Uterine smooth muscle cell (primary cell): Measurements from ENCODE around the gene TMEM170A. TPM values are rescaled to one million over a fixed set of nuclear protein-coding genes. Genes with fewer than 3 reads are reported as not detected.

Experiments
- total RNA-seq: library from RNA; depleted of rRNA; stranded (reverse); fragments of >200 nt; gene quantifications from 2 replicates; pipeline ENCODE4 v1.2.3, GENCODE V29; 2014

The TMEM170A gene, protein sequence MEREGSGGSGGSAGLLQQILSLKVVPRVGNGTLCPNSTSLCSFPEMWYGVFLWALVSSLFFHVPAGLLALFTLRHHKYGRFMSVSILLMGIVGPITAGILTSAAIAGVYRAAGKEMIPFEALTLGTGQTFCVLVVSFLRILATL
- 17.9 and 30.9 TPM in 2 replicates for total RNA-seq

DNA sequence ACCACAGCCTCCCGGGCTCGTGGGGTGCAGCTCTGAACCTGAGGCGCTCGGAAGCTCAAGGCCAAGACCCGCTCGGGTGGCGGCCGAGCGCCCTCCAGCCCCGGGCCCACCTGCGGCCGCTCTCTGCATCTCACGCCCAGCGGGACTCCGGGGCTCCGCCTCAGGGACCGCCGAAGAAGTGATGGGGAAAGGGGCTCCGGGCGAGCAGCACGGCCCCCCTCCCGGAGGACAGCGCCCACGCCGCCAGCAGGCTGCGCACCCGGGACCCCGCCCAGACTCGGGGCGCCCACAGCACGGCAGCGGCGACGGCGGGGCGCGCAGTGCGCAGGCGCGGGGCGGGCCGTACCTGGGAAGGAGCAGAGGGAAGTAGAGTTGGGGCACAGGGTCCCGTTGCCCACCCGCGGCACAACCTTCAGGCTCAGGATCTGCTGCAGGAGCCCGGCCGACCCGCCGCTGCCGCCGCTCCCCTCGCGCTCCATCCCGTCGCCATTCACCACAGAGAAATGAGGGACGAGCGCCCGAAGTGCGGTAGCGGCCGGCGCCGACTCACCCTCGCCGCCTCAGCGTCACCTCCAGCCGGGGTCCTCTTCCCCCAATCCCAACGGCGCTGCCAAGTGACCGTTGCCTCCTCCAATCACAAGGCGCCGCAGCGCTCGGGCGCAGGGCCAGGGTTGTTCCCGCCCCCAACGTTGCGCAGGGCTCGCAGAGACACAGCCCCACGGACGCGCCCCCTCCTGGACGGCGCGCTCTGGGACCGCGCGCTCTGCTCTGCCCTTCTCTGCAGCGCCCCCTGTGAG lies at the start of gene TMEM170A:
Gene TMEM170A, minus strand, starts transcription at position 568 of the 797 bp plus-strand sequence. Its CDS starts 89 bp downstream, at position 479.

DNA sequence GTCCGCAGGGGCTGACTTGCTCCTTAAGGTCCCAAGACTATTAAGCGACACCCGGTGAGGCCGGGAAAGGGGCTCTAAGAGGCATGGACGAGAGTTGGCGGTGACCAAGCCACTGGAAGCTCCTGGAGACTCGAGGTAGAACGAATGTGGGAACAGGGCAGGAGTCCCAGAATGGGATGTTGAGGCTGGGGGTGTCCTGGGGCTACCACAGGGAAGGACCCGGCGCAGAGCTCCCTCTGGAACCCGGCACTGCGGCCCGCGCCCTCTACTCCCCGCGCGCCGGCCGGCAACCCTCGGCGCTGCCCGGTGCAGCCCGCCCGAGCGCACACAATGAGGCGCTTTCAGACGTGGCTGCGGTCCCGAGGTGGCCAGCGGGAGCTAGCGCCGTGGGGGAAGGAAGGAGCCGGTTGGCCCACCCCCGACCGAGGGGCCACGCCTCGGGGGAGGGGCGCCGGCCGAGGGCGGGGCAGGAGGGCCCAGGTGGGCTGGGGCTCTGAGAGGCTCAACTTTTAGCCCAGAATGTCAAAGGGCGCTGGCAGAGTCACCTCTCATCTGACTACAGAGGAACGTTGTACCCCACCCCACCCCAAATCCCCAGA lies 30.7 kb upstream of the TMEM170A start, which contains the start of gene CHST6:
Gene CHST6, minus strand, starts transcription at position 366 of the 599 bp plus-strand sequence. CDS start 15,613 bp downstream, outside the sequence.

GRCh38 chr16:75432828-75433731 lies 31.4 kb downstream of the TMEM170A start, which contains the start of gene CFDP1:
Gene CFDP1 (minus strand): TSS chr16:75433503. CDS start chr16:75433352, 151 bp downstream.

Other genes starting within 250 kb of the TMEM170A start
- gene CTRB1, start 245.7 kb downstream of the TMEM170A start, total RNA-seq: not detected in 2 replicates
- 52.8 and 55.7 TPM in 2 replicates for gene BCAR1, start 213.1 kb downstream of the TMEM170A start, total RNA-seq
- 59.5 and 80.5 TPM in 2 replicates for gene CFDP1, start 31.2 kb downstream of the TMEM170A start, total RNA-seq
- 0.22 and 1.00 TPM in 2 replicates for gene CHST6, start 30.8 kb upstream of the TMEM170A start, total RNA-seq
- under 0.01 and 0.11 TPM in 2 replicates for gene CHST5, start 71.4 kb upstream of the TMEM170A start, total RNA-seq
- 15.1 and 18.4 TPM in 2 replicates for gene TMEM231, start 91.6 kb upstream of the TMEM170A start, total RNA-seq
- gene GABARAPL2, start 101.7 kb upstream of the TMEM170A start, total RNA-seq: 38.5 and 44.0 TPM in 2 replicates
- 59.1 and 101 TPM in 2 replicates for gene ADAT1, start 158.6 kb upstream of the TMEM170A start, total RNA-seq
- gene KARS1, start 183.0 kb upstream of the TMEM170A start, total RNA-seq: 135 and 202 TPM in 2 replicates
- 55.9 and 65.4 TPM in 2 replicates for gene TERF2IP, start 183.1 kb upstream of the TMEM170A start, total RNA-seq
- gene CPHXL2, start 212.3 kb upstream of the TMEM170A start, total RNA-seq: not detected in 2 replicates
- not detected in 2 replicates for gene DUXB, start 236.8 kb upstream of the TMEM170A start, total RNA-seq